ENCODE data around the gene TSPEAR. TPM values are rescaled to one million over a fixed set of nuclear protein-coding genes. Genes with fewer than 3 reads are reported as not detected.
A peak's percentile ranks its signal among the peaks of the same experiment; 100 is the strongest.

The TSPEAR gene
- total RNA-seq, 4 donors from 2014 or later, result not detected

GRCh38 chr21:44500111-44500510, 211.3 kb downstream of the TSPEAR start:
- H3K4me1 ChIP-seq, result no peaks in the 10 kb centered on the region
- H3K27me3 ChIP-seq, result peaks cover 10 to 16% (median 13%) of the 10 kb centered on the region in 3 donors
- ATAC-seq (no peak), DNase-seq (no peak)
- intact Hi-C loops (cut with DNase I; ENCODE audit: low total_unique reads), result loop anchor here (10.0 kb wide), 1 partner anchor 435 kb away; no protein-coding TSS in a partner anchor
- no peak for TF ChIP-seq POLR2A (IDR thresholded peaks at IDR 0.05)
- TF ChIP-seq CTCF (IDR thresholded peaks at IDR 0.05 in 4 of 5, conservative IDR thresholded peaks at IDR 0.05 in 1 of 5), result no peak
- in situ Hi-C loops (cut with MboI; ENCODE audit: low sequenced_read_pairs in 4 of 4), result loop anchor here in 1 of 4 donors (25.0 kb wide), 1 partner anchor 287 kb away; no protein-coding TSS in a partner anchor
- no peaks in the 10 kb centered on the region for H3K9me3 ChIP-seq
- H3K27ac ChIP-seq, result no peak overlapping the region
- no peaks in the 10 kb centered on the region for H3K36me3 ChIP-seq
- no peak overlapping the region for H3K4me3 ChIP-seq

- in situ Hi-C loops (cut with MboI; ENCODE audit: low sequenced_read_pairs in 4 of 4), result loop anchor here in 1 of 4 donors (25.0 kb wide), 1 partner anchor 288 kb away; no protein-coding TSS in a partner anchor
- no peak for DNase-seq
- no peak for ATAC-seq
These were observed 211.7 kb downstream of the TSPEAR start for GRCh38 chr21:44499631-44500030.

GRCh38 chr21:44499211-44499560, 212.2 kb downstream of the TSPEAR start:
- no peak for DNase-seq

More at GRCh38 chr21:44499631-44500030, 211.7 kb downstream of the TSPEAR start:
- no peaks in the 10 kb centered on the region for H3K4me1 ChIP-seq
- H3K4me3 ChIP-seq, result no peak overlapping the region
- H3K9me3 ChIP-seq, result no peaks in the 10 kb centered on the region
- no peaks in the 10 kb centered on the region for H3K36me3 ChIP-seq
- H3K27me3 ChIP-seq, result peaks cover 10 to 19% (median 13%) of the 10 kb centered on the region in 3 donors
- intact Hi-C loops (cut with DNase I; ENCODE audit: low total_unique reads), result loop anchor here (10.0 kb wide), 1 partner anchor 435 kb away; no protein-coding TSS in a partner anchor
- H3K27ac ChIP-seq, result no peak overlapping the region
- TF ChIP-seq CTCF (IDR thresholded peaks at IDR 0.05 in 4 of 5, conservative IDR thresholded peaks at IDR 0.05 in 1 of 5) (no peak), POLR2A (IDR thresholded peaks at IDR 0.05) (no peak)

GRCh38 chr21:44498280-44499210, 212.8 kb downstream of the TSPEAR start:
- no peaks in the 10 kb centered on the region for H3K4me1 ChIP-seq
- TF ChIP-seq POLR2A (IDR thresholded peaks at IDR 0.05) (no peak), CTCF (IDR thresholded peaks at IDR 0.05 in 4 of 5, conservative IDR thresholded peaks at IDR 0.05 in 1 of 5) (no peak)
- peak overlapping the region in 1 of 4 donors; percentile 18 for H3K27ac ChIP-seq
- no peak for ATAC-seq
- H3K4me3 ChIP-seq, result no peak overlapping the region
- H3K27me3 ChIP-seq, result peaks cover 12 to 22% (median 13%) of the 10 kb centered on the region in 3 donors
- in situ Hi-C loops (cut with MboI; ENCODE audit: low sequenced_read_pairs in 4 of 4) (no loop called here), intact Hi-C loops (cut with DNase I; ENCODE audit: low total_unique reads) (no loop called here)
- no peaks in the 10 kb centered on the region for H3K36me3 ChIP-seq
- DNase-seq, result no peak
- H3K9me3 ChIP-seq, result no peaks in the 10 kb centered on the region

More at GRCh38 chr21:44499211-44499560, 212.2 kb downstream of the TSPEAR start:
- peaks cover 12 to 22% (median 13%) of the 10 kb centered on the region in 3 donors for H3K27me3 ChIP-seq
- H3K9me3 ChIP-seq, result no peaks in the 10 kb centered on the region
- in situ Hi-C loops (cut with MboI; ENCODE audit: low sequenced_read_pairs in 4 of 4) (no loop called here), intact Hi-C loops (cut with DNase I; ENCODE audit: low total_unique reads) (no loop called here)
- no peak for ATAC-seq
- H3K36me3 ChIP-seq, result no peaks in the 10 kb centered on the region
- H3K4me1 ChIP-seq, result no peaks in the 10 kb centered on the region
- TF ChIP-seq POLR2A (IDR thresholded peaks at IDR 0.05) (no peak), CTCF (IDR thresholded peaks at IDR 0.05 in 4 of 5, conservative IDR thresholded peaks at IDR 0.05 in 1 of 5) (no peak)
- H3K27ac ChIP-seq, result no peak overlapping the region
- no peak overlapping the region for H3K4me3 ChIP-seq

Data from gastrocnemius medialis (tissue), 4 donors.